WTC11 (cell line): ENCODE measurements around the gene CCDC178.

Experiments
- CTCF ChIP-seq: fragments of 200-600 bp; IDR thresholded peaks from 2 replicates; pipeline ENCODE4 v1.8.0; 2022; ENCODE audit warnings: antibody characterized with exemption
- MAX ChIP-seq: sonication (generic); formaldehyde crosslinking; IDR thresholded peaks from 2 replicates; pipeline ENCODE4 v1.8.0; 2022; ENCODE audit warnings: mild to moderate bottlenecking, missing genetic modification reagents

- no peak for TF ChIP-seq CTCF
- no peak for TF ChIP-seq MAX
These were observed 279.4 kb downstream of the CCDC178 start for GRCh38 chr18:33161131-33161530.
